ENCODE results near the gene UBE2M.

DNA sequence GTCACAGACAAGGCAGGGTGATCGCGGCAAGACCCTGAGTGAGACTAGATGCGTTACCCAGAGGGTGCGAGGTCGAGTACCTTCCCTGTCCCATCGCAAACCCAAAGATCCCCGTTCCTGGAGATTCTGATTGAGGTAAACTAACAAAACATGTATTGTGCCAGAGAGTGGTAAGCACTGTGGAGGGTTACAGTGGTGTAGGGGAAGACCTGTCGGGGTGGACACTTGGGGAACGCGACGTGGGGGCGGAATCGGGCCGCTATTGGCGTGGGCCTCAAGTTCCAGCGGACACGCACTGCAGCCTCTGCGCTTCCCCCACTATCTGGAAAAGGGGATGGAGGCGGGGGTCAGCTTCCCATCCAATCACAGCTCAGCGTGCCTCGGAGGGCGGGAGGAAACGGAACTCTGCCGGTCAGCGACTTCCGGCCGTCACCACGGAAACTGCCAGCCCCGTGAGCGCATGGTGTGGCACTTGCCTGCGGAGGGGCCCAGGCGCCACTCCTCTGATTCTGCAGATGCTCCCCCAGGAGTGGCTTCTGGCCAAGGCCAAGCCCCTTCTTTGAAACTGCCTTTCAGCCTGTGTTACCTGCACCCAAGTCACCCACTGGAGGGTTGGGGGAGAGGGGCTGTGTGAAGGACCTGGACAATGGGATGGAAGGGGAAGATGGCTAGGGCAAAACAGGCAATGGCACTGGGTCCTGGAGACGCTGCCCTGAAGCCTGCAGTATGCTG, 1.0 kb upstream of the UBE2M start:
- TF ChIP-seq, protein P1, sequence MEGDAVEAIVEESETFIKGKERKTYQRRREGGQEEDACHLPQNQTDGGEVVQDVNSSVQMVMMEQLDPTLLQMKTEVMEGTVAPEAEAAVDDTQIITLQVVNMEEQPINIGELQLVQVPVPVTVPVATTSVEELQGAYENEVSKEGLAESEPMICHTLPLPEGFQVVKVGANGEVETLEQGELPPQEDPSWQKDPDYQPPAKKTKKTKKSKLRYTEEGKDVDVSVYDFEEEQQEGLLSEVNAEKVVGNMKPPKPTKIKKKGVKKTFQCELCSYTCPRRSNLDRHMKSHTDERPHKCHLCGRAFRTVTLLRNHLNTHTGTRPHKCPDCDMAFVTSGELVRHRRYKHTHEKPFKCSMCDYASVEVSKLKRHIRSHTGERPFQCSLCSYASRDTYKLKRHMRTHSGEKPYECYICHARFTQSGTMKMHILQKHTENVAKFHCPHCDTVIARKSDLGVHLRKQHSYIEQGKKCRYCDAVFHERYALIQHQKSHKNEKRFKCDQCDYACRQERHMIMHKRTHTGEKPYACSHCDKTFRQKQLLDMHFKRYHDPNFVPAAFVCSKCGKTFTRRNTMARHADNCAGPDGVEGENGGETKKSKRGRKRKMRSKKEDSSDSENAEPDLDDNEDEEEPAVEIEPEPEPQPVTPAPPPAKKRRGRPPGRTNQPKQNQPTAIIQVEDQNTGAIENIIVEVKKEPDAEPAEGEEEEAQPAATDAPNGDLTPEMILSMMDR (conservative IDR thresholded peaks at IDR 0.05; ENCODE audit: low read depth, low read length) = no peak
- no peak for TF ChIP-seq EZH2 (IDR thresholded peaks at IDR 0.05; ENCODE audit: low read length, unreplicated experiment)
- no peak for TF ChIP-seq EZH2phosphoT487 (IDR thresholded peaks at IDR 0.05; ENCODE audit: borderline replicate concordance, low read length)
